HepG2 (cell line): ENCODE measurements around the gene MPZL3. TPM values are rescaled to one million over a fixed set of nuclear protein-coding genes. Genes with fewer than 3 reads are reported as not detected.

Experiments used
- ATAC-seq: fragments of 200-7000 bp; cut with Tn5 transposase; 3 replicates; pipeline ENCODE4 v1.9.1; 2020; ENCODE audit warnings: mild to moderate bottlenecking, moderate library complexity
- BruUV-seq: library from RNA; stranded (reverse); fragments of 400-500 nt; replicated peaks from 2 replicates; lab custom pipeline; 2021; lab: Mats Ljungman, UMichigan
- CTCF ChIA-PET: fragments of 300-600 bp; formaldehyde crosslinking; extraction: SDS; loops from one replicate; lab custom pipeline; 2021; ENCODE audit warnings: low total read pairs, inconsistent platforms, low intra/inter-chr PET ratio; lab: Yijun Ruan, JAX
- POLR2A ChIA-PET: fragments of 350-600 bp; sonication (Branson Sonifier 250); formaldehyde crosslinking; loops from one replicate; lab custom pipeline; 2020; ENCODE audit warnings: antibody characterized with exemption, inconsistent platforms; lab: Yijun Ruan, JAX
- DNase-seq: peaks from one replicate; pipeline ENCODE4 v3.0.0-alpha.2; 2015; ENCODE audit warnings: low spot score
- FAIRE-seq: peaks from 3 replicates; lab custom pipeline; 2011; peaks lifted over from hg19 to GRCh38; lab: Jason Lieb, UNC
- H2AFZ ChIP-seq: one replicate; pipeline ENCODE4 v1.6.1; 2011; ENCODE audit warnings: low read length, inconsistent platforms
- H3K27ac ChIP-seq: fragments of 300-600 bp; 3 replicates; pipeline ENCODE4 v1.8.0; 2011; ENCODE audit warnings: mixed run types, mild to moderate bottlenecking, mixed read lengths, low read length, inconsistent platforms; ENCODE audit not compliant: insufficient read depth; ENCODE audit errors: extremely low read length
- H3K27me3 ChIP-seq, 2 experiments: fragments of 200-600 bp in 1 of 2; 2 replicates in 1 of 2; 3 replicates in 1 of 2; pipeline versions ENCODE4 v1.6.0 to v1.8.0; 2011; ENCODE audit warnings: low read length in 2 of 2, mild to moderate bottlenecking in 2 of 2, moderate library complexity in 2 of 2, inconsistent platforms in 1 of 2; ENCODE audit not compliant: insufficient read depth in 2 of 2, control insufficient read depth in 1 of 2
- H3K36me3 ChIP-seq, 2 experiments: fragments of 200-600 bp in 1 of 2; replicated peaks in 1 of 2; 2 replicates in 1 of 2; 3 replicates in 1 of 2; pipeline versions ENCODE4 v1.5.1 to v1.8.0; 2011; ENCODE audit warnings: low read length in 2 of 2, inconsistent platforms in 1 of 2; ENCODE audit not compliant: insufficient read depth in 2 of 2, control insufficient read depth in 1 of 2
- H3K4me1 ChIP-seq: 2 replicates; pipeline ENCODE4 v1.5.1; 2012; ENCODE audit warnings: low read length, inconsistent platforms; ENCODE audit not compliant: insufficient read depth
- H3K4me2 ChIP-seq: 2 replicates; pipeline ENCODE4 v1.6.0; 2011; ENCODE audit warnings: low read depth, low read length, inconsistent platforms
- H3K4me3 ChIP-seq, 3 experiments: fragments of 200-600 bp in 1 of 3; sonication (generic), shearing (Covaris generic) in 1 of 3; replicated peaks in 1 of 3; 2 replicates each; pipeline ENCODE4 v1.5.1; 2011 to 2016; ENCODE audit warnings: low read length in 3 of 3, inconsistent platforms in 2 of 3, low read depth in 2 of 3, mild to moderate bottlenecking in 2 of 3, control low read depth in 1 of 3, mixed read lengths in 1 of 3; ENCODE audit not compliant: insufficient read depth in 1 of 3
- H3K79me2 ChIP-seq: one replicate; pipeline ENCODE4 v1.6.1; 2011; ENCODE audit warnings: low read length, inconsistent platforms; ENCODE audit not compliant: insufficient read depth
- H3K9ac ChIP-seq: 2 replicates; pipeline ENCODE4 v1.6.0; 2011; ENCODE audit warnings: mild to moderate bottlenecking, low read depth, low read length, inconsistent platforms; ENCODE audit not compliant: insufficient read depth
- H3K9me3 ChIP-seq: 2 replicates; pipeline ENCODE4 v1.5.1; 2012; ENCODE audit warnings: mild to moderate bottlenecking, low read length
- H4K20me1 ChIP-seq: 2 replicates; pipeline ENCODE4 v1.6.0; 2011; ENCODE audit warnings: inconsistent platforms, mild to moderate bottlenecking, low read length, moderate library complexity; ENCODE audit not compliant: insufficient read depth
- CBX2 ChIP-seq, 2 experiments: fragments of 200-600 bp in 1 of 2; sonication (generic); formaldehyde crosslinking in 1 of 2; IDR thresholded peaks; 2 replicates each; pipeline versions ENCODE4 v1.7.0 to v1.8.1; 2018 to 2022; ENCODE audit warnings: low read depth in 2 of 2, low read length in 1 of 2, mild to moderate bottlenecking in 1 of 2, missing genetic modification reagents in 1 of 2
- FOXO4 ChIP-seq: sonication (generic); formaldehyde crosslinking; conservative IDR thresholded peaks from 2 replicates; pipeline ENCODE4 v1.8.1; 2023; ENCODE audit warnings: missing genetic modification reagents
- HNRNPL ChIP-seq: fragments of 200-400 bp; formaldehyde crosslinking; IDR thresholded peaks from 2 replicates; pipeline ENCODE4 v1.6.1; 2017; ENCODE audit warnings: mild to moderate bottlenecking, low read depth, low read length
- IRF1 ChIP-seq: sonication (generic); formaldehyde crosslinking; IDR thresholded peaks from 2 replicates; pipeline ENCODE4 v1.4.0; 2020; ENCODE audit warnings: low read depth, mild to moderate bottlenecking, missing genetic modification reagents
- MAF1 ChIP-seq: sonication (generic); formaldehyde crosslinking; IDR thresholded peaks from 2 replicates; pipeline ENCODE4 v1.5.0; 2020; ENCODE audit warnings: missing genetic modification reagents, borderline replicate concordance
- SALL1 ChIP-seq: sonication (generic); formaldehyde crosslinking; IDR thresholded peaks from 2 replicates; pipeline ENCODE4 v1.8.0; 2022; ENCODE audit warnings: mild to moderate bottlenecking, missing genetic modification reagents
- SP1 ChIP-seq, 2 experiments: fragments of 450-650 bp in 1 of 2; sonication (generic) in 1 of 2; formaldehyde crosslinking in 1 of 2; IDR thresholded peaks; 2 replicates each; pipeline versions ENCODE4 v1.4.0 to v1.6.1; 2016 to 2020; ENCODE audit warnings: missing genetic modification reagents in 1 of 2
- TRAFD1 ChIP-seq: sonication (generic); formaldehyde crosslinking; IDR thresholded peaks from 2 replicates; pipeline ENCODE4 v1.5.1; 2020; ENCODE audit warnings: missing genetic modification reagents, mild to moderate bottlenecking, borderline replicate concordance
- U2AF2 ChIP-seq: fragments of 200-400 bp; formaldehyde crosslinking; IDR thresholded peaks from 2 replicates; pipeline ENCODE4 v1.6.1; 2017; ENCODE audit warnings: low read depth, mild to moderate bottlenecking, low read length
- WIZ ChIP-seq: sonication (generic); formaldehyde crosslinking; IDR thresholded peaks from 2 replicates; pipeline ENCODE4 v1.5.1; 2020; ENCODE audit warnings: mild to moderate bottlenecking, missing genetic modification reagents
- ZBTB2 ChIP-seq: sonication (generic); formaldehyde crosslinking; IDR thresholded peaks from 2 replicates; pipeline ENCODE4 v1.8.0; 2022; ENCODE audit warnings: low read depth, missing genetic modification reagents
- ZFP41 ChIP-seq: sonication (generic); formaldehyde crosslinking; IDR thresholded peaks from 2 replicates; pipeline ENCODE4 v1.4.0; 2020; ENCODE audit warnings: mild to moderate bottlenecking, missing genetic modification reagents, borderline replicate concordance
- ZFP90 ChIP-seq: sonication (generic); formaldehyde crosslinking; IDR thresholded peaks from 2 replicates; pipeline ENCODE4 v1.8.0; 2022; ENCODE audit warnings: missing genetic modification reagents, mild to moderate bottlenecking, inconsistent platforms, borderline replicate concordance
- ZKSCAN5 ChIP-seq: sonication (generic); formaldehyde crosslinking; IDR thresholded peaks from 2 replicates; pipeline ENCODE4 v1.5.1; 2020; ENCODE audit warnings: mild to moderate bottlenecking, missing genetic modification reagents
- ZNF296 ChIP-seq: sonication (generic); formaldehyde crosslinking; conservative IDR thresholded peaks from 2 replicates; pipeline ENCODE4 v1.5.0; 2020; ENCODE audit warnings: mild to moderate bottlenecking, missing genetic modification reagents
- ZNF441 ChIP-seq: sonication (generic); formaldehyde crosslinking; IDR thresholded peaks from 2 replicates; pipeline ENCODE4 v1.7.0; 2021; ENCODE audit warnings: missing genetic modification reagents, borderline replicate concordance
- ZNF713 ChIP-seq: sonication (generic); formaldehyde crosslinking; IDR thresholded peaks from 2 replicates; pipeline ENCODE4 v1.4.0; 2020; ENCODE audit warnings: mild to moderate bottlenecking, missing genetic modification reagents
- ZNF768 ChIP-seq: sonication (generic); formaldehyde crosslinking; IDR thresholded peaks from 2 replicates; pipeline ENCODE4 v1.4.0; 2020; ENCODE audit warnings: missing genetic modification reagents
- WGBS: methylation state at CpG from one replicate; pipeline ENCODE4 v1.1.6; 2017; ENCODE audit warnings: low lambda C conversion rate; 5-methylcytosine and 5-hydroxymethylcytosine counted together
- in situ Hi-C: cut with HindIII; loops from 2 replicates; pipeline ENCODE4 v1.10.0; 2017; ENCODE audit warnings: low pct_unique_long_range_greater_than_20kb; ENCODE audit not compliant: extremely low pct_ligation_motif_present
- intact Hi-C: fragments of 100-400 bp; cut with micrococcal nuclease; formaldehyde crosslinking; loops from one replicate; pipeline ENCODE4 v1.10.0; 2022; ENCODE audit not compliant: unreplicated experiment
- polyA plus RNA-seq, 8 experiments: library from polyadenylated mRNA; depleted of rRNA in 3 of 8; stranded (reverse) in 7 of 8; unstranded in 1 of 8; fragments of >200 nt; fragmentation: Illumina TruSeq in 4 of 8; extraction: Trizol in 4 of 8; gene quantifications; 2 replicates each; pipeline versions ENCODE4 v1.2.1 to v1.2.3, GENCODE V29; 2011 to 2016; ENCODE audit warnings: low read depth in 4 of 8, missing spikeins in 1 of 8, mixed read lengths in 1 of 8; ENCODE audit not compliant: insufficient read depth in 1 of 8
- total RNA-seq, 5 experiments: library from RNA; depleted of rRNA; stranded (reverse); fragments of >200 nt; fragmentation: Illumina TruSeq; extraction: Trizol; gene quantifications; 2 replicates each; pipeline ENCODE4 v1.2.3, GENCODE V29; 2016; ENCODE audit warnings: low read depth in 1 of 5

The MPZL3 gene
- total and polyA plus RNA-seq, 2 of the 13 experiments (the other 11 are each of a cell fraction or from before 2014, with no cell fraction given) = 5.3 to 9.3 TPM

GRCh38 chr11:118211006-118211405, 41.2 kb downstream of the MPZL3 start:
- H3K4me2 ChIP-seq = no peak overlapping the region
- H4K20me1 ChIP-seq = no peaks in the 10 kb centered on the region
- ChIA-PET CTCF (no interaction called here), POLR2A (interaction anchor here (2.7 to 4.1 kb wide), 3 partner anchors 9 to 41 kb away, joined by 19 to 49 read pairs (median 23); partner anchors contain the start of gene MPZL3)
- H3K36me3 ChIP-seq = no peaks in the 10 kb centered on the region
- peaks cover 88% of the 10 kb centered on the region for H3K4me1 ChIP-seq
- ATAC-seq (no peak), DNase-seq (no peak), FAIRE-seq (no peak)
- no TSS peak for BruUV-seq
- 91% methylated on average over 6 of the region's 6 CpGs for WGBS
- no peaks in the 10 kb centered on the region for H3K27me3 ChIP-seq
- no peaks in the 10 kb centered on the region for H3K79me2 ChIP-seq
- intact Hi-C loops = no loop called here
- peak overlapping the region; percentile 95 for H3K27ac ChIP-seq
- H3K4me3 ChIP-seq = no peak overlapping the region
- peak overlapping the region; percentile 65; the same call in 1 of the 2 replicates for H3K9ac ChIP-seq
- H3K9me3 ChIP-seq = no peaks in the 10 kb centered on the region
- no peak overlapping the region for H2AFZ ChIP-seq
- in situ Hi-C loops = no loop called here
- no peak for TF ChIP-seq U2AF2
- no peak for TF ChIP-seq WIZ
- no peak for TF ChIP-seq IRF1 (CRISPR knock-in tag)
- TF ChIP-seq ZFP41 = no peak
- TF ChIP-seq SALL1 = no peak
- no peak for TF ChIP-seq ZKSCAN5
- no peak for TF ChIP-seq TRAFD1 (CRISPR knock-in tag)
- TF ChIP-seq CBX2 (IDR thresholded peaks at IDR 0.05; ENCODE audit: low read depth, low read length) = no peak
- no peak for TF ChIP-seq CBX2 (CRISPR knock-in tag; IDR thresholded peaks at IDR 0.05; ENCODE audit: low read depth)
- no peak for TF ChIP-seq ZNF441
- TF ChIP-seq ZNF713 (CRISPR knock-in tag) = no peak
- TF ChIP-seq FOXO4 (CRISPR knock-in tag) = no peak
- no peak for TF ChIP-seq ZBTB2 (CRISPR knock-in tag)
- no peak for TF ChIP-seq ZFP90 (CRISPR knock-in tag)
- TF ChIP-seq SP1 (IDR thresholded peaks at IDR 0.05) = no peak
- TF ChIP-seq SP1 (CRISPR knock-in tag; IDR thresholded peaks at IDR 0.05) = no peak
- TF ChIP-seq MAF1 (CRISPR knock-in tag) = no peak
- TF ChIP-seq ZNF296 (CRISPR knock-in tag) = no peak
- no peak for TF ChIP-seq ZNF768
- TF ChIP-seq HNRNPL = no peak
